Mucosa of descending colon (tissue), 3 donors: Measurements from ENCODE around the gene SLC10A3. TPM values are rescaled to one million over a fixed set of nuclear protein-coding genes. Genes with fewer than 3 reads are reported as not detected.

Source experiments
- ATAC-seq: fragments of 200-7000 bp; cut with Tn5 transposase; one replicate; pipeline ENCODE4 v1.9.1; 2020; ENCODE audit warnings: mild to moderate bottlenecking, moderate library complexity
- DNase-seq, 3 donors: peaks; one replicate each; pipeline ENCODE4 v3.0.0-alpha.2; 2020
- H3K36me3 ChIP-seq: fragments of 200-600 bp; one replicate; pipeline ENCODE4 v1.8.0; 2021; ENCODE audit warnings: low read depth, mild to moderate bottlenecking
- H3K4me1 ChIP-seq: fragments of 200-600 bp; one replicate; pipeline ENCODE4 v1.8.0; 2021; ENCODE audit warnings: low read depth, mild to moderate bottlenecking
- H3K4me3 ChIP-seq: fragments of 200-600 bp; one replicate; pipeline ENCODE4 v1.8.0; 2021; ENCODE audit warnings: mild to moderate bottlenecking
- H3K9me3 ChIP-seq: fragments of 200-600 bp; one replicate; pipeline ENCODE4 v1.8.0; 2021; ENCODE audit warnings: mild to moderate bottlenecking
- CTCF ChIP-seq: fragments of 200-600 bp; IDR thresholded peaks from one replicate; pipeline ENCODE4 v1.8.0; 2022; ENCODE audit warnings: antibody characterized with exemption, mild to moderate bottlenecking
- intact Hi-C, 2 donors: fragments of 100-400 bp; cut with DNase I in 1 of 2; cut with micrococcal nuclease in 1 of 2; formaldehyde crosslinking; loops; one replicate each; pipeline versions ENCODE4 v1.11.0 to v1.11.1; 2022; cut with DNase I, micrococcal nuclease
- microRNA-seq: library from miRNA; unstranded; fragments of <30 nt; microRNA quantifications from one replicate; pipeline ENCODE4, GENCODE V29; 2019
- total RNA-seq, 3 donors: library from RNA; stranded (reverse); fragmentation: NEBNext Ultra II Directional in 2 of 3; extraction: Animal tissue kit (Norgen Biotek cat#: 25700) in 2 of 3; gene quantifications; one replicate each; pipeline versions ENCODE4 v1.2.1 to v1.2.4, GENCODE V29; 2021 to 2023
- donor health status: DM: no; HTN: no; CAD: no; lungs with moderate emphysema.
- donor health status: DM: no; HTN: no; CAD: no.
- donor health status: DM: no; HTN: yes; CAD: no.

SLC10A3 gene
- total RNA-seq, 3 donors from 2014 or later: 26.2 to 30.6 (median 28.0) TPM

DNA sequence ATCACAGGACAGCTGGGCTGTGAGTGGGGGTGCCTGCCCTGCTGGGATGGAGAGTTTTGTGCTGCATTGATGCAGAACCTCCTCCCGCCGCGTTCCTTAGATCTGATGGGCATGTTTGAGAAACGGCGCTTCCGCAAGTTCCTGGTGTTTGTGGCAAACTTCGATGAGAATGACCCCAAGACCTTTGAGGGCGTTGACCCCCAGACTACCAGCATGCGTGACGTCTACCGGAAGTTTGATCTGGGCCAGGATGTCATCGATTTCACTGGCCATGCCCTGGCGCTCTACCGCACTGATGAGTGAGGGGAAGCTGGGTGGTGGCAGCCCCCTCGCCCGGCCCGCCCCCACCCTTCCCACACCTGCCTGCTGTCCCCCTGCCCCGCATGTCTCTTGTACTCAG is 50.6 kb downstream of the SLC10A3 start:
- peaks cover 2% of the 10 kb centered on the region for H3K4me1 ChIP-seq
- no peak overlapping the region for H3K4me3 ChIP-seq
- H3K36me3 ChIP-seq: no peaks in the 10 kb centered on the region
- ATAC-seq: no peak
- intact Hi-C loops: no loop called here
- H3K9me3 ChIP-seq: no peaks in the 10 kb centered on the region
- TF ChIP-seq CTCF: no peak
- no peak for DNase-seq

DNA sequence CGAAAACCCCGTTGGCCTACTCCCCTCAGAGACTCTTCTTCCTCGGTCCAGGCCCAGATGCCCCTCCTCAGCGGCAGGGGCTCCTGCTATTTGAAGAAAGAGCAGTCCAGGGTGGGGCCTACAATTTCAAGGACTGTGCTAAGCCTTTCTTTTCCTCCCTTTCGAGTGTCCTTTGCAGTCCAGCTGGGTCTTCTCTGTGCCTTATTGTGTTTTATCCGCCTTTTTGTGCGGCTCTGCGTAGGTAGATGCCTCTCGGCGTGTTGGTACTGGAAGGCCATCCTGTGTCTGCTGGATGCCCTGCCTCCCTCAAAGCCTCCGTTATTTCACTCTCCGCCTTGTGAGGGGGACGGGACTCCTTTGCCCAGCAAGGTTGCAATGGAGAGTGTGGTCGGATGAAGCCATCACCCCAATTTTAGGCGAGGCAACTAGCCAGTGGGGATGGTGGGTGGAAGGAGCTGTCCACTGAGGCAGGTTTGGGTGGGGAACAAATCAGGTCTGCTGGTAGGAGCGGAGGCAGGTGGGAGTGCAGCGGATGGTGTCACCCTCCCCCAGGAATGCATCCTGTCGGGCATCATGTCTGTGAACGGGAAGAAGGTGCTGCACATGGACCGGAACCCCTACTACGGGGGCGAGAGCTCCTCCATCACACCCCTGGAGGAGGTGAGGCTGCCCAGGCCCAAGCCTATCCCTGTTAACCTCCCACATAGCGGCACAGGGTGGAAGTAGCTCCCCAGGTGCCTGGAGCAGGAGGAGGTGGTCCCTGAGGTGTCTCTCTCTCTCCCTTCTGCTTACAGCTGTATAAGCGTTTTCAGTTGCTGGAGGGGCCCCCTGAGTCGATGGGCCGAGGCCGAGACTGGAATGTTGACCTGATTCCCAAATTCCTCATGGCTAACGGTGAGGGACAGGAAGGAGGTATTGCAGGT is 52.2 kb downstream of the SLC10A3 start:
- intact Hi-C loops: no loop called here
- no peaks in the 10 kb centered on the region for H3K36me3 ChIP-seq
- no peaks in the 10 kb centered on the region for H3K9me3 ChIP-seq
- H3K4me3 ChIP-seq: no peak overlapping the region
- no peaks in the 10 kb centered on the region for H3K4me1 ChIP-seq
- TF ChIP-seq CTCF: no peak
- DNase-seq (no peak), ATAC-seq (no peak)

Small RNA genes lying within 50 kb of the gene (microRNA-seq; reads per million reads assigned to microRNA genes)
- not detected for gene MIR6858

Other genes starting within 250 kb of the SLC10A3 start
- gene OPN1MW3, start 233.0 kb downstream of the SLC10A3 start, total RNA-seq: not detected
- gene TEX28, start 195.5 kb downstream of the SLC10A3 start, total RNA-seq: not detected
- not detected for gene TKTL1, start 194.8 kb downstream of the SLC10A3 start, total RNA-seq
- gene FLNA, start 116.0 kb downstream of the SLC10A3 start, total RNA-seq: 1,000 to 10,000 TPM in 1 of 3 donors, 100 to 1,000 TPM in 2; 164 to 4,590 (median 513) TPM
- 10 to 100 TPM; 32.3 to 73.0 (median 41.0) TPM for gene EMD, start 111.3 kb downstream of the SLC10A3 start, total RNA-seq
- gene RPL10, start 92.3 kb downstream of the SLC10A3 start, total RNA-seq: 1,000 to 10,000 TPM; 2,179 to 2,606 (median 2,424) TPM
- gene DNASE1L1, start 81.4 kb downstream of the SLC10A3 start, total RNA-seq: 10 to 100 TPM; 18.1 to 30.8 (median 25.6) TPM
- 10 to 100 TPM; 38.2 to 44.7 (median 43.2) TPM for gene TAFAZZIN, start 79.1 kb downstream of the SLC10A3 start, total RNA-seq
- gene ATP6AP1, start 62.0 kb downstream of the SLC10A3 start, total RNA-seq: 10 to 100 TPM; 78.1 to 95.8 (median 95.2) TPM
- 100 to 1,000 TPM in 1 of 3 donors, 10 to 100 TPM in 2; 67.1 to 117 (median 68.1) TPM for gene GDI1, start 53.5 kb downstream of the SLC10A3 start, total RNA-seq
- 10 to 100 TPM; 46.2 to 65.1 (median 50.5) TPM for gene FAM50A, start 46.5 kb downstream of the SLC10A3 start, total RNA-seq
- gene PLXNA3, start 32.3 kb downstream of the SLC10A3 start, total RNA-seq: 10 to 100 TPM; 24.8 to 66.1 (median 51.7) TPM
- gene LAGE3, start 11.3 kb downstream of the SLC10A3 start, total RNA-seq: 10 to 100 TPM; 10.7 to 18.5 (median 13.9) TPM
- 10 to 100 TPM; 29.2 to 41.6 (median 32.3) TPM for gene UBL4A, start 4.0 kb downstream of the SLC10A3 start, total RNA-seq
- gene FAM3A, start 25.6 kb upstream of the SLC10A3 start, total RNA-seq: 10 to 100 TPM; 52.5 to 75.6 (median 64.8) TPM
- 10 to 100 TPM; 28.0 to 34.4 (median 33.9) TPM for gene G6PD, start 56.2 kb upstream of the SLC10A3 start, total RNA-seq
- gene IKBKG, start 57.0 kb upstream of the SLC10A3 start, total RNA-seq: 10 to 100 TPM; 26.7 to 36.3 (median 30.3) TPM
- gene CTAG1A, start 94.5 kb upstream of the SLC10A3 start, total RNA-seq: not detected
- not detected for gene CTAG1B, start 128.7 kb upstream of the SLC10A3 start, total RNA-seq
- not detected for gene CTAG2, start 162.9 kb upstream of the SLC10A3 start, total RNA-seq